ENCODE results near the gene FOXQ1. TPM values are rescaled to one million over a fixed set of nuclear protein-coding genes. Genes with fewer than 3 reads are reported as not detected.

Gene FOXQ1
- total and polyA plus RNA-seq, 2 of the 13 experiments (the other 11 are each of a cell fraction or from before 2014, with no cell fraction given) = 35.2 to 39.8 TPM

DNA sequence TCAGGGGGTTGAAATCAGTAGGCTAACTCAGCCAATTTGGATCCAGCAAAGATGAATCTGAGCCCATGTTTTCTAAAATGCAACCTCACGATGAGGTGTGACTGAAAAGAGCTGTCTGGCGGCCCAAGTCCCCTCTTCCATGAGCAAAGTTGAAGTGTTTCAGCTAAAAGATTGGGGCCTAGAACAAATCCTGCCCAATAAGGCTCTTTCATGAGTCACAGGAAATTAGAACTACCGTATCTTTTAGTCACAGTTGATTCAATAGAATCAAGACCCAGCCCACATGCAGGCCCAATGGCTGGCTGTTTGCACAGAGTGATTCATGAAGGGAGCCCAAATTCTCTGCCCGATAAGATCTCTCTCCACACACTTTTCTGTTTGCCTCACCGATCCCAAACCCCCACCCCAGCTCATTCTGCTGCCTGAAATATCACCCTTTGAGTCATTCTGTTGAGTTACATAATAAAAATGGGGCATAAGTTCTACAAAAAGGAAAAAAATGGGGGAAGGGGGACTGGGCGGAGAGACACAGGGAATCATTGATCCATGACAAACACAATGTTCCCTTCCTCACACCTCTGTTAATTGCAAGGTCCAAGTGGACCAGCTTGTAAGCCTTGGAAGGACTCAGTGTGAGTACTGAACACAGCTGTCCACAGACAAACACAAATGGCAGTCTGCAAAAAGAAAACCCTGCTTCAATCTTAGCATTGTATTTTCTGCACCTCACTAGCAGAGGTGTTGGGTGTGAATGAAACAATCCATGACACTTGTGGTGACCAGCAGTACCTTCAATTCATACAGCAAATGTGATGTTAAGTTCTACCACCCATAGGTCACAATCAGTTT, 13.8 kb downstream of the FOXQ1 start (continued):
- TF ChIP-seq, protein P1, sequence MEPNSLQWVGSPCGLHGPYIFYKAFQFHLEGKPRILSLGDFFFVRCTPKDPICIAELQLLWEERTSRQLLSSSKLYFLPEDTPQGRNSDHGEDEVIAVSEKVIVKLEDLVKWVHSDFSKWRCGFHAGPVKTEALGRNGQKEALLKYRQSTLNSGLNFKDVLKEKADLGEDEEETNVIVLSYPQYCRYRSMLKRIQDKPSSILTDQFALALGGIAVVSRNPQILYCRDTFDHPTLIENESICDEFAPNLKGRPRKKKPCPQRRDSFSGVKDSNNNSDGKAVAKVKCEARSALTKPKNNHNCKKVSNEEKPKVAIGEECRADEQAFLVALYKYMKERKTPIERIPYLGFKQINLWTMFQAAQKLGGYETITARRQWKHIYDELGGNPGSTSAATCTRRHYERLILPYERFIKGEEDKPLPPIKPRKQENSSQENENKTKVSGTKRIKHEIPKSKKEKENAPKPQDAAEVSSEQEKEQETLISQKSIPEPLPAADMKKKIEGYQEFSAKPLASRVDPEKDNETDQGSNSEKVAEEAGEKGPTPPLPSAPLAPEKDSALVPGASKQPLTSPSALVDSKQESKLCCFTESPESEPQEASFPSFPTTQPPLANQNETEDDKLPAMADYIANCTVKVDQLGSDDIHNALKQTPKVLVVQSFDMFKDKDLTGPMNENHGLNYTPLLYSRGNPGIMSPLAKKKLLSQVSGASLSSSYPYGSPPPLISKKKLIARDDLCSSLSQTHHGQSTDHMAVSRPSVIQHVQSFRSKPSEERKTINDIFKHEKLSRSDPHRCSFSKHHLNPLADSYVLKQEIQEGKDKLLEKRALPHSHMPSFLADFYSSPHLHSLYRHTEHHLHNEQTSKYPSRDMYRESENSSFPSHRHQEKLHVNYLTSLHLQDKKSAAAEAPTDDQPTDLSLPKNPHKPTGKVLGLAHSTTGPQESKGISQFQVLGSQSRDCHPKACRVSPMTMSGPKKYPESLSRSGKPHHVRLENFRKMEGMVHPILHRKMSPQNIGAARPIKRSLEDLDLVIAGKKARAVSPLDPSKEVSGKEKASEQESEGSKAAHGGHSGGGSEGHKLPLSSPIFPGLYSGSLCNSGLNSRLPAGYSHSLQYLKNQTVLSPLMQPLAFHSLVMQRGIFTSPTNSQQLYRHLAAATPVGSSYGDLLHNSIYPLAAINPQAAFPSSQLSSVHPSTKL (CRISPR knock-in tag; IDR thresholded peaks at IDR 0.05) = peak; percentile 95
- no peak for TF ChIP-seq ZFAT (CRISPR knock-in tag; conservative IDR thresholded peaks at IDR 0.05)
- TF ChIP-seq SYNCRIP (IDR thresholded peaks at IDR 0.05; ENCODE audit: insufficient read depth, low read depth, low read length) = no peak
- TF ChIP-seq, protein P2, sequence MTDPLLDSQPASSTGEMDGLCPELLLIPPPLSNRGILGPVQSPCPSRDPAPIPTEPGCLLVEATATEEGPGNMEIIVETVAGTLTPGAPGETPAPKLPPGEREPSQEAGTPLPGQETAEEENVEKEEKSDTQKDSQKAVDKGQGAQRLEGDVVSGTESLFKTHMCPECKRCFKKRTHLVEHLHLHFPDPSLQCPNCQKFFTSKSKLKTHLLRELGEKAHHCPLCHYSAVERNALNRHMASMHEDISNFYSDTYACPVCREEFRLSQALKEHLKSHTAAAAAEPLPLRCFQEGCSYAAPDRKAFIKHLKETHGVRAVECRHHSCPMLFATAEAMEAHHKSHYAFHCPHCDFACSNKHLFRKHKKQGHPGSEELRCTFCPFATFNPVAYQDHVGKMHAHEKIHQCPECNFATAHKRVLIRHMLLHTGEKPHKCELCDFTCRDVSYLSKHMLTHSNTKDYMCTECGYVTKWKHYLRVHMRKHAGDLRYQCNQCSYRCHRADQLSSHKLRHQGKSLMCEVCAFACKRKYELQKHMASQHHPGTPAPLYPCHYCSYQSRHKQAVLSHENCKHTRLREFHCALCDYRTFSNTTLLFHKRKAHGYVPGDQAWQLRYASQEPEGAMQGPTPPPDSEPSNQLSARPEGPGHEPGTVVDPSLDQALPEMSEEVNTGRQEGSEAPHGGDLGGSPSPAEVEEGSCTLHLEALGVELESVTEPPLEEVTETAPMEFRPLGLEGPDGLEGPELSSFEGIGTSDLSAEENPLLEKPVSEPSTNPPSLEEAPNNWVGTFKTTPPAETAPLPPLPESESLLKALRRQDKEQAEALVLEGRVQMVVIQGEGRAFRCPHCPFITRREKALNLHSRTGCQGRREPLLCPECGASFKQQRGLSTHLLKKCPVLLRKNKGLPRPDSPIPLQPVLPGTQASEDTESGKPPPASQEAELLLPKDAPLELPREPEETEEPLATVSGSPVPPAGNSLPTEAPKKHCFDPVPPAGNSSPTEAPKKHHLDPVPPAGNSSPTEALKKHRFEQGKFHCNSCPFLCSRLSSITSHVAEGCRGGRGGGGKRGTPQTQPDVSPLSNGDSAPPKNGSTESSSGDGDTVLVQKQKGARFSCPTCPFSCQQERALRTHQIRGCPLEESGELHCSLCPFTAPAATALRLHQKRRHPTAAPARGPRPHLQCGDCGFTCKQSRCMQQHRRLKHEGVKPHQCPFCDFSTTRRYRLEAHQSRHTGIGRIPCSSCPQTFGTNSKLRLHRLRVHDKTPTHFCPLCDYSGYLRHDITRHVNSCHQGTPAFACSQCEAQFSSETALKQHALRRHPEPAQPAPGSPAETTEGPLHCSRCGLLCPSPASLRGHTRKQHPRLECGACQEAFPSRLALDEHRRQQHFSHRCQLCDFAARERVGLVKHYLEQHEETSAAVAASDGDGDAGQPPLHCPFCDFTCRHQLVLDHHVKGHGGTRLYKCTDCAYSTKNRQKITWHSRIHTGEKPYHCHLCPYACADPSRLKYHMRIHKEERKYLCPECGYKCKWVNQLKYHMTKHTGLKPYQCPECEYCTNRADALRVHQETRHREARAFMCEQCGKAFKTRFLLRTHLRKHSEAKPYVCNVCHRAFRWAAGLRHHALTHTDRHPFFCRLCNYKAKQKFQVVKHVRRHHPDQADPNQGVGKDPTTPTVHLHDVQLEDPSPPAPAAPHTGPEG (CRISPR knock-in tag; IDR thresholded peaks at IDR 0.05) = peak; percentile 26; the same call in 1 of the 2 replicates
- no peak for TF ChIP-seq ARID2 (CRISPR knock-in tag; IDR thresholded peaks at IDR 0.05; ENCODE audit: borderline replicate concordance)
- peak; percentile 50; the same call in 1 of the 2 replicates for TF ChIP-seq ZNF331 (CRISPR knock-in tag; IDR thresholded peaks at IDR 0.05)
- TF ChIP-seq HDAC1 (CRISPR knock-in tag; IDR thresholded peaks at IDR 0.05) = peak; percentile 83
- TF ChIP-seq FOXP1 (IDR thresholded peaks at IDR 0.05) = 0 out of 2 replicates have a peak, but pooled peaks have one; percentile 7
- peak; percentile 83 for TF ChIP-seq FOXP1 (CRISPR knock-in tag; IDR thresholded peaks at IDR 0.05)
- TF ChIP-seq RARA (CRISPR knock-in tag; IDR thresholded peaks at IDR 0.05) = peak; percentile 90
- TF ChIP-seq ZNF589 (CRISPR knock-in tag; conservative IDR thresholded peaks at IDR 0.05) = 0 out of 2 replicates have a peak, but pooled peaks have one; percentile 79
- no peak; the same call in 1 of the 2 replicates for TF ChIP-seq FOXK1 (CRISPR knock-in tag; IDR thresholded peaks at IDR 0.05; ENCODE audit: borderline replicate concordance, low read depth)
- TF ChIP-seq, protein P3, sequence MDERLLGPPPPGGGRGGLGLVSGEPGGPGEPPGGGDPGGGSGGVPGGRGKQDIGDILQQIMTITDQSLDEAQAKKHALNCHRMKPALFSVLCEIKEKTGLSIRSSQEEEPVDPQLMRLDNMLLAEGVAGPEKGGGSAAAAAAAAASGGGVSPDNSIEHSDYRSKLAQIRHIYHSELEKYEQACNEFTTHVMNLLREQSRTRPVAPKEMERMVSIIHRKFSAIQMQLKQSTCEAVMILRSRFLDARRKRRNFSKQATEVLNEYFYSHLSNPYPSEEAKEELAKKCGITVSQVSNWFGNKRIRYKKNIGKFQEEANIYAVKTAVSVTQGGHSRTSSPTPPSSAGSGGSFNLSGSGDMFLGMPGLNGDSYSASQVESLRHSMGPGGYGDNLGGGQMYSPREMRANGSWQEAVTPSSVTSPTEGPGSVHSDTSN (CRISPR knock-in tag; IDR thresholded peaks at IDR 0.05) = no peak
- TF ChIP-seq, protein P4, sequence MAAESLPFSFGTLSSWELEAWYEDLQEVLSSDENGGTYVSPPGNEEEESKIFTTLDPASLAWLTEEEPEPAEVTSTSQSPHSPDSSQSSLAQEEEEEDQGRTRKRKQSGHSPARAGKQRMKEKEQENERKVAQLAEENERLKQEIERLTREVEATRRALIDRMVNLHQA (CRISPR knock-in tag; IDR thresholded peaks at IDR 0.05) = no peak
- TF ChIP-seq, protein P5, sequence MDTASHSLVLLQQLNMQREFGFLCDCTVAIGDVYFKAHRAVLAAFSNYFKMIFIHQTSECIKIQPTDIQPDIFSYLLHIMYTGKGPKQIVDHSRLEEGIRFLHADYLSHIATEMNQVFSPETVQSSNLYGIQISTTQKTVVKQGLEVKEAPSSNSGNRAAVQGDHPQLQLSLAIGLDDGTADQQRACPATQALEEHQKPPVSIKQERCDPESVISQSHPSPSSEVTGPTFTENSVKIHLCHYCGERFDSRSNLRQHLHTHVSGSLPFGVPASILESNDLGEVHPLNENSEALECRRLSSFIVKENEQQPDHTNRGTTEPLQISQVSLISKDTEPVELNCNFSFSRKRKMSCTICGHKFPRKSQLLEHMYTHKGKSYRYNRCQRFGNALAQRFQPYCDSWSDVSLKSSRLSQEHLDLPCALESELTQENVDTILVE (CRISPR knock-in tag; IDR thresholded peaks at IDR 0.05) = no peak; the same call in 1 of the 2 replicates
- TF ChIP-seq ZNF557 (CRISPR knock-in tag; IDR thresholded peaks at IDR 0.05) = 0 out of 2 replicates have a peak, but pooled peaks have one; percentile 24
- peak; percentile 51; the same call in 1 of the 2 replicates for TF ChIP-seq ZNF605 (CRISPR knock-in tag; IDR thresholded peaks at IDR 0.05)
